ENCODE data around the gene LINGO3. TPM values are rescaled to one million over a fixed set of nuclear protein-coding genes. Genes with fewer than 3 reads are reported as not detected.

LINGO3 gene
- total and polyA plus RNA-seq, 2 of the 4 experiments (the other 2 are of a cell fraction): not detected

GRCh38 chr19:2280633-2281264, 27.2 kb downstream of the LINGO3 start:
- H2BK20ac ChIP-seq (ENCODE audit: low read depth, low read length): no peak overlapping the region
- H2AFZ ChIP-seq (replicated peaks; ENCODE audit: low read length, poor library complexity): no peak overlapping the region
- no peak overlapping the region for H2AK5ac ChIP-seq (ENCODE audit: low read depth, low read length)
- no peak for TF ChIP-seq NFE2L2 (IDR thresholded peaks at IDR 0.05; ENCODE audit: low read depth, low read length)
- TF ChIP-seq RAD21 (IDR thresholded peaks at IDR 0.05; ENCODE audit: low read length): no peak
- no peak for TF ChIP-seq USF2 (IDR thresholded peaks at IDR 0.05; ENCODE audit: low read depth, low read length)
- TF ChIP-seq MXI1 (IDR thresholded peaks at IDR 0.05; ENCODE audit: borderline replicate concordance, low read depth, low read length): no peak
- TF ChIP-seq RCOR1 (IDR thresholded peaks at IDR 0.05; ENCODE audit: insufficient replicate concordance, low read length): no peak
- H3K36me3 ChIP-seq (ENCODE audit: control insufficient read depth, insufficient read depth, low read length): peaks cover 4% of the 10 kb centered on the region; the same call in 1 of the 2 replicates
- ATAC-seq (ENCODE audit: low read depth): no peak
- H3K14ac ChIP-seq (replicated peaks; ENCODE audit: low read depth, low read length): no peak overlapping the region
- no peak overlapping the region for H3K4me3 ChIP-seq (ENCODE audit: insufficient read depth, low read depth, low read length)
- BruUV-seq (replicated peaks): no TSS peak
- no peak overlapping the region for H3K18ac ChIP-seq (ENCODE audit: low read depth, low read length)
- in situ Hi-C loops (cut with MboI; ENCODE audit: low sequenced_read_pairs) (no loop called here), dilution Hi-C loops (cut with HindIII; ENCODE audit: low sequenced_read_pairs, unreplicated experiment) (no loop called here), intact Hi-C loops (cut with micrococcal nuclease) (no loop called here)
- H2AK9ac ChIP-seq (replicated peaks; ENCODE audit: low read depth, low read length, poor library complexity): no peak overlapping the region
- no peak overlapping the region for H2BK120ac ChIP-seq (ENCODE audit: low read depth, low read length)
- peaks cover 0 to 12% of the 10 kb centered on the region in 2 experiments; a peak in 1 of 4 replicates for H3K79me1 ChIP-seq (ENCODE audit: low read depth in 1 of 2, low read length in 2 of 2)
- ChIA-PET CTCF (no interaction called here), POLR2A (ENCODE audit: unreplicated experiment) (no interaction called here)
- no peak overlapping the region for H2BK5ac ChIP-seq (ENCODE audit: low read depth, low read length, poor library complexity, severe bottlenecking)
- H4K91ac ChIP-seq (ENCODE audit: insufficient read depth, low read depth, low read length): no peak overlapping the region
- H4K20me1 ChIP-seq (ENCODE audit: insufficient read depth, low read length): peaks cover 14% of the 10 kb centered on the region
- no peaks in the 10 kb centered on the region for H3K9me3 ChIP-seq (ENCODE audit: control insufficient read depth, insufficient read depth, low read length)
- no peak overlapping the region for H3K27ac ChIP-seq (ENCODE audit: insufficient read depth, low read length)
- peaks cover 7% of the 10 kb centered on the region for H3K4me1 ChIP-seq (ENCODE audit: control insufficient read depth, insufficient read depth, low read length)
- H3K9ac ChIP-seq (ENCODE audit: low read depth, low read length): no peak overlapping the region
- DNase-seq: no peak
- H4K5ac ChIP-seq (ENCODE audit: low read depth, low read length): no peak overlapping the region
- no peak overlapping the region for H3K23ac ChIP-seq (ENCODE audit: low read depth, low read length)
- H3K27me3 ChIP-seq (ENCODE audit: control insufficient read depth, insufficient read depth, low read length): peaks cover 2% of the 10 kb centered on the region; the same call in 1 of the 2 replicates
- 84% methylated on average over 8 of the region's 26 CpGs; no CpG with 5 or more reads in 1 of the 2 experiments for WGBS, 2 experiments (ENCODE audit: extremely low coverage in 2 of 2, insufficient read length in 1 of 2)
- no peak overlapping the region for H4K8ac ChIP-seq (ENCODE audit: low read depth in 2 of 2, low read length in 2 of 2)
- no peaks in the 10 kb centered on the region for H3K9me1 ChIP-seq (ENCODE audit: insufficient read depth, low read length)
- H3K4ac ChIP-seq (ENCODE audit: low read depth, low read length): no peak overlapping the region
- no peak overlapping the region for H3K4me2 ChIP-seq (ENCODE audit: low read depth, low read length)
- H2BK15ac ChIP-seq (ENCODE audit: low read depth, low read length): no peak overlapping the region
- H3K56ac ChIP-seq (ENCODE audit: extremely low read depth, insufficient read depth, low read length): no peak overlapping the region
